Measurements from ENCODE around the gene KRTAP12-4.

- TF ChIP-seq EZH2 (IDR thresholded peaks at IDR 0.05; ENCODE audit: insufficient read depth, poor library complexity, severe bottlenecking) = no peak
- TF ChIP-seq EZH2phosphoT487 (IDR thresholded peaks at IDR 0.05; ENCODE audit: insufficient read depth, low read depth) = no peak
Observed at GRCh38 chr21:44617071-44617501, 37.4 kb downstream of the KRTAP12-4 start.
